ENCODE measurements around the gene MCF2L.
"Not testable (repeated sequence)": the region's sequence is repeated elsewhere in the genome, so short reads cannot be mapped to it uniquely, and the experiment has no call there.

Gene MCF2L

DNA sequence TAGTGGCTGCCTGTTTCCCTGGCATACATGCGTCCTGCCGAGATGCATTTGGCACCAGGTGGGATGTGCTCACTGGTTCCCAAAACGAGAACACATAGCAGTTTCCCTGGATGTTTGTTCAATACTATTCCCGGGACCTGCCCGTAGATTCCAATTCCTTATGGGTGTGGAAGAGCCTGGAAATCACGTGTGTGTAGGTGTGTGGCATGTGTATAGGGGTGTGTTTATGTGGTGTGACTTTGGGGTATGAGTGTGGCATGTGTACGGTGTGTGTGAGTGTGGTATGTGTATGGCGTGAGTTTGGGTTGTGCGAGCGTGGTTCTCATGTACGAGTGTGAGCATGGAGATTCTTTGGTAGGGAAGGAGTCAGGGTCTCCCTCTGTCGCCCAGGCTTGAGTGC is 133.7 kb downstream of the MCF2L start:
- H3K4me3 ChIP-seq (ENCODE audit: low read length), result no peak overlapping the region
- no peak for DNase-seq (ENCODE audit: low read depth)
- TF ChIP-seq, protein P1, sequence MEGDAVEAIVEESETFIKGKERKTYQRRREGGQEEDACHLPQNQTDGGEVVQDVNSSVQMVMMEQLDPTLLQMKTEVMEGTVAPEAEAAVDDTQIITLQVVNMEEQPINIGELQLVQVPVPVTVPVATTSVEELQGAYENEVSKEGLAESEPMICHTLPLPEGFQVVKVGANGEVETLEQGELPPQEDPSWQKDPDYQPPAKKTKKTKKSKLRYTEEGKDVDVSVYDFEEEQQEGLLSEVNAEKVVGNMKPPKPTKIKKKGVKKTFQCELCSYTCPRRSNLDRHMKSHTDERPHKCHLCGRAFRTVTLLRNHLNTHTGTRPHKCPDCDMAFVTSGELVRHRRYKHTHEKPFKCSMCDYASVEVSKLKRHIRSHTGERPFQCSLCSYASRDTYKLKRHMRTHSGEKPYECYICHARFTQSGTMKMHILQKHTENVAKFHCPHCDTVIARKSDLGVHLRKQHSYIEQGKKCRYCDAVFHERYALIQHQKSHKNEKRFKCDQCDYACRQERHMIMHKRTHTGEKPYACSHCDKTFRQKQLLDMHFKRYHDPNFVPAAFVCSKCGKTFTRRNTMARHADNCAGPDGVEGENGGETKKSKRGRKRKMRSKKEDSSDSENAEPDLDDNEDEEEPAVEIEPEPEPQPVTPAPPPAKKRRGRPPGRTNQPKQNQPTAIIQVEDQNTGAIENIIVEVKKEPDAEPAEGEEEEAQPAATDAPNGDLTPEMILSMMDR (conservative IDR thresholded peaks at IDR 0.05; ENCODE audit: low read length), result no peak

DNA sequence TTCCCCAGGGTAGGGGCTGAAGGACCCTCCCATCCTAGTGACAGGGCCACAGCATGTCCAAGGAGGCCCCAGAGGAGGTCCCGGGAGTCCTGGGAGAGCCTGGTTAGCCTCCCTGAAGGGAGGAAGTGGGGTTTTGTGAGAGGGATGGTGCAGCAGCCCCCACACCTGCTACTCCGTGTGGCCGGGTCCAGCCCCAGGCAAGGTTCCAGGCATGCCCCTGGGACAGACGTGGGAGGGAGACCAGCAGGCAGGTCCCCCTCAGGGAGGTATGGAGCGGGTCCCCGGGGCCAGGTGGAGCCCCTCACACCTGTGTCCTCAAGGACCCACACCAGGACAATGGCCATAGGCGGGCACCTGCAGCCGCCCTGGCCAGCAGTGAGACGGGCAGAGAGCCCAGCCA is 134.6 kb downstream of the MCF2L start:
- DNase-seq (ENCODE audit: low read depth), result no peak
- H3K4me3 ChIP-seq (ENCODE audit: low read length), result no peak overlapping the region
- TF ChIP-seq, protein P1 (conservative IDR thresholded peaks at IDR 0.05; ENCODE audit: low read length), result no peak

DNA sequence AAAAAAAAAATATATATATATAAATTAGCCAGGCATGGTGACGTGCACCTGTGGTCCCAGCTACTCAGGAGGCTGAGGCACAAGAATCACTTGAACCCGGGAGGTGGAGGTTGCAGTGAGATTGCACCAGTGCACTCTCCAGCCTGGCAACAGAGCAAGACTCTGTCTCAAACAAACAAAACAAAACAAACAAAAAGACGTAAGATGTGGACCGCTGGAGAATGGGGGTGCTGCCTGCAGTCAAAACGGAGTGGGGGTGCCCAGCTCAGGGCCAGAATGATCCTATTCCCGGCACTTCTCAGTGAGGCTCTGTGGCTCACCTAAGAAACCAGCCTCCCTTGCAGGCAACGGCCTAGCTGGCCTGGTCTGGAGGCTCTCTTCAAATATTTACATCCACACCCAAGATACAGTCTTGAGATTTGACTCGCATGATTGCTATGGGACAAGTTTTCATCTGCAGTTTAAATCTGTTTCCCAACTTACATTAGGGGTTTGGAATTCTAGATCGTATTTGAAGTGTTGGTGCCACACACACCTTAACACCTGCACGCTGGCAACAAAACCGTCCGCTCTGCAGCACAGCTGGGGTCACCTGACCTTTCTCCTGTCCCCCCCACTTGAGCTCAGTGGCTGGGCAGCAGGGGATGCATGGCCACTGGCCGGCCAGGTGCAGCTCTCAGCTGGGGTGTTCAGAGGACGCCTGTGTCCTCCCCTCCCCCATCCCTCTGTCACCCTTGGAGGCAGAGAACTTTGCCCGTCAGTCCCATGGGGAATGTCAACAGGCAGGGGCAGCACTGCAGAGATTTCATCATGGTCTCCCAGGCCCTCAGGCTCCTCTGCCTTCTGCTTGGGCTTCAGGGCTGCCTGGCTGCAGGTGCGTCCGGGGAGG is 136.3 kb downstream of the MCF2L start, which contains the start of gene F7:
Gene F7, plus strand, starts transcription at position 760 of the 889 bp plus-strand sequence. Its CDS starts 51 bp downstream, at position 811.
- H3K4me3 ChIP-seq (ENCODE audit: low read length), result no peak within 1 kb of the TSS
- TF ChIP-seq, protein P1 (conservative IDR thresholded peaks at IDR 0.05; ENCODE audit: low read length), result no peak
- peak; percentile 8 for DNase-seq (ENCODE audit: low read depth)

DNA sequence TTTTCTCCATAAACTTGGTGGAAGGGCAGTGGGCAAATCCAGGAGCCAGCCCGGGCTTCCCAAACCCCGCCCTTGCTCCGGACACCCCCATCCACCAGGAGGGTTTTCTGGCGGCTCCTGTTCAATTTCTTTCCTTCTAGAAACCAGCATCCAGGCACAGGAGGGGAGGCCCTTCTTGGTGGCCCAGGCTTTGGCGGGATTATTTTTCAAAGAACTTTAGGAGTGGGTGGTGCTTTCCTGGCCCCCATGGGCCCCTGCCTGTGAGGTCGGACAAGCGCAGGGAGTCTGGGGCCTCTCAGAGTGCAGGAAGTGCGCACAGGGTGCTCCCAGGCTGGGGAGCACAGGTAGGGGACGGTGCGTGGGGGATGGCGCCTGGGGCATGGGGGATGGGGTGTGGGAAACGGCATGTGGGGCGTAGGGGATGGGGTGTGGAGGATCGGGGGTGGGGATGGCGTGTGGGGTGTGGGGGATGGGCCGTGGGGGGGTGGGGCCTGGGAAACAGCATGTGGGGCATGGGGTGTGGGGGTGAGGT is 137.0 kb downstream of the MCF2L start:
- no peak overlapping the region for H3K4me3 ChIP-seq (ENCODE audit: low read length)
- no peak for DNase-seq (ENCODE audit: low read depth)
- TF ChIP-seq, protein P1 (conservative IDR thresholded peaks at IDR 0.05; ENCODE audit: low read length), result no peak

DNA sequence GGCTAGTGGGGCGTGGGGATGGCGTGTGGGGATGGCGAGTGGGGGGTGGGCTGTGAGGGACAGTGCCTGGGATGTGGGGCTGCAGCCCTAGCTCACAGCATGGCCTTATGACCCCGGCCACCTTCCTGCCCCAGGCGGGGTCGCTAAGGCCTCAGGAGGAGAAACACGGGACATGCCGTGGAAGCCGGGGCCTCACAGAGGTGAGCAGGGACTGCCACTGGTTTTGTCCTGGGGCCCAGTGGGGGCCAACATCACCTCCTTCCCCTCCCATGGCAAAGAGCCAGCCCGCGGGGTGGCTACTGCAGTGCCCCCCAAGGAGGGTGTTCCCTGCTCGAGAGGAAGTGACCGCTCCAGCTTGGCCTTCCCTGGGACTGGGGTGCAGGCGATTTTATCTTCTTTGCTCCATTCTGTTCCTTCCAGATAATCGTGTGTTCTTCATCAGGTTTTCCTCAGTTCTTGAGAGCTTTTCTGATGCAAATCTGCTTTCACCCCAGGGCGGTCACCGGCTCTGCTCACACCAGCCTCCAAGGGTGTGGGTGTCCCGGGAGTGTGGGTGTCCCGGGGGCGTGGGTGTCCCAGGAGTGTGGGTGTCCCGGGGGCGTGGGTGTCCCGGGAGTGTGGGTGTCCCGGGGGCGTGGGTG is 137.8 kb downstream of the MCF2L start:
- DNase-seq (ENCODE audit: low read depth), result no peak
- H3K4me3 ChIP-seq (ENCODE audit: low read length), result no peak overlapping the region
- TF ChIP-seq, protein P1 (conservative IDR thresholded peaks at IDR 0.05; ENCODE audit: low read length), result no peak

DNA sequence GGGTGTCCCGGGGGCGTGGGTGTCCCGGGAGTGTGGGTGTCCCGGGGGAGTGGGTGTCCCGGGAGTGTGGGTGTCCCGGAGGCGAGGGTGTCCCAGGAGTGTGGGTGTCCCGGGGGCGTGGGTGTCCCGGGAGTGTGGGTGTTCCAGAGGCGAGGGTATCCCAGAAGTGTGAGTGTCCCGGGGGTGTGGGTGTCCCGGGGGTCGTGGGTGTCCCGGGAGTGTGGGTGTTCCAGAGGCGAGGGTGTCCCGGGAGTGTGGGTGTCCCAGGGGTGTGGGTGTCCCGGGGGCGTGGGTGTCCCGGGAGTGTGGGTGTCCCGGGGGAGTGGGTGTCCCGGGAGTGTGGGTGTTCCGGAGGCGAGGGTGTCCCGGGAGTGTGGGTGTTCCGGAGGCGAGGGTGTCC is 139.5 kb downstream of the MCF2L start:
- H3K4me3 ChIP-seq (ENCODE audit: low read length); DNase-seq (ENCODE audit: low read depth): not testable (repeated sequence)

DNA sequence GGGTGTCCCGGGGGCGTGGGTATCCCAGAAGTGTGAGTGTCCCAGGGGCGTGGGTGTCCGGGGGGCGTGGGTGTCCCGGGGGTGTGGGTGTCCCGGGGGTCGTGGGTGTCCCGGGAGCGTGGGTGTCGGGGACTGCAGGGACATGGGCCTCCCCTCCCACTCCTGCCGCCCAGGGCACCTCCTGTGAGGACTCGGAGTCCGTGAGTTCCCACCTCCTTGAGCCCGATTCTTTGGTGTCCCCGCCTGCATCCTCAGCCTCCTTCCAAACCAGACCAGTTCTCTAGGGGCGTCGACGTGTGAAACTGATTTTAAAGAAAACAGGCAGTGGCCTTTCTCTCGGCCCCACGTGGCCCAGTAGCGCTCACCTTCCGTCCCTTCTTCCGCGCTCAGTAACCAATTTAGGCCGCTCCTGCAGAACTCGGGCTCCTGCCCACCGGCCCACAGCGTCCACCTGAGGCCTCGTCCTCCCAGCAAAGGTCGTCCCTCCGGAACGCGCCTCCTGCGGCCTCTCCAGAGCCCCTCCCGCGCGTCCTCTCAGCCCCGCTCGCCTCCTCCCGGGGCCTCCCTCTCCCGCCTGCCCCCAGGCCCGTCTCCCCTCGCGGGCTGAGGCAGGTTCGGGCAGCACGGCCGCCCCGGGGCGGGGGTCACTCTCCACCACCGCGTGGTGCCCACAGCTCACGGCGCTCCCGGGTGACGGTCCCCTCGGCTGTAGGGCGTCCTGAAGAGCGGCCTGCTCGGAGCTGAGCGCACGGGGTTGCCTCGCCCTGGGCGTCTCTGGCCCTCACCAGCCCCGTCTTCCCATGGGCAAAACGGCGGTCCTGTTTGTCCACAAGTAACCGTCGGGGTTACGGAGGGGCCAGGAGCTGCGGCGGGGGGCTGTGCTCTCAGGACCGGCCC is 140.4 kb downstream of the MCF2L start:
- DNase-seq (ENCODE audit: low read depth), result no peak
- TF ChIP-seq, protein P1 (conservative IDR thresholded peaks at IDR 0.05; ENCODE audit: low read length), result no peak
- H3K4me3 ChIP-seq (ENCODE audit: low read length), result no peak overlapping the region

Measured in AG10803 (cell line).